Endothelial cell of umbilical vein (primary cell): Measurements from ENCODE around the gene C3. TPM values are rescaled to one million over a fixed set of nuclear protein-coding genes. Genes with fewer than 3 reads are reported as not detected.

Source experiments
- BruUV-seq: library from RNA; stranded (reverse); fragments of 400-500 nt; replicated peaks from 2 replicates; lab custom pipeline; 2021; lab: Mats Ljungman, UMichigan
- CTCF ChIA-PET: fragments of 300-600, 350-600 bp; sonication (Branson Sonifier 250); formaldehyde crosslinking; loops from one replicate; lab custom pipeline; 2021; ENCODE audit warnings: antibody characterized with exemption, inconsistent platforms; lab: Charles Lee
- POLR2A ChIA-PET: fragments of 300-600, 350-600 bp; sonication (Branson Sonifier 250); formaldehyde crosslinking; loops from one replicate; lab custom pipeline; 2021; ENCODE audit warnings: antibody characterized with exemption, inconsistent platforms; lab: Charles Lee
- DNase-seq: peaks from one replicate; pipeline ENCODE4 v3.0.0-alpha.2; 2011; ENCODE audit warnings: low read depth, low spot score
- FAIRE-seq: peaks from 2 replicates; lab custom pipeline; 2011; peaks lifted over from hg19 to GRCh38; lab: Jason Lieb, UNC
- H2AFZ ChIP-seq: 2 replicates; pipeline ENCODE4 v1.6.0; 2012; ENCODE audit warnings: low read depth, low read length, control low read depth, inconsistent platforms
- H3K27ac ChIP-seq: 2 replicates; pipeline ENCODE4 v1.5.1; 2011; ENCODE audit warnings: low read depth, mild to moderate bottlenecking, control low read depth, low read length, moderate library complexity; ENCODE audit not compliant: insufficient read depth
- H3K27me3 ChIP-seq, 2 experiments: 2 replicates each; pipeline versions ENCODE4 v1.6.0 to v1.6.1; 2011; ENCODE audit warnings: low read length in 2 of 2, mixed read lengths in 1 of 2; ENCODE audit not compliant: control insufficient read depth in 2 of 2, insufficient read depth in 2 of 2
- H3K36me3 ChIP-seq, 2 experiments: 2 replicates in 1 of 2; 3 replicates in 1 of 2; pipeline ENCODE4 v1.5.1; 2011; ENCODE audit warnings: low read length in 2 of 2, mild to moderate bottlenecking in 1 of 2, moderate library complexity in 1 of 2; ENCODE audit not compliant: control insufficient read depth in 2 of 2, insufficient read depth in 2 of 2; ENCODE audit errors: extremely low read depth in 1 of 2
- H3K4me1 ChIP-seq: 3 replicates; pipeline ENCODE4 v1.5.1; 2011; ENCODE audit warnings: mild to moderate bottlenecking, low read length; ENCODE audit not compliant: control insufficient read depth, insufficient read depth; ENCODE audit errors: extremely low read depth
- H3K4me2 ChIP-seq: 2 replicates; pipeline ENCODE4 v1.6.1; 2011; ENCODE audit warnings: low read length, control low read depth, mixed read lengths; ENCODE audit not compliant: insufficient read depth
- H3K4me3 ChIP-seq, 3 experiments: fragments of 200-600 bp in 1 of 3; sonication (generic), shearing (Covaris generic) in 1 of 3; replicated peaks in 1 of 3; 2 replicates each; pipeline ENCODE4 v1.5.1; 2011 to 2016; ENCODE audit warnings: control low read depth in 3 of 3, low read length in 3 of 3, mild to moderate bottlenecking in 2 of 3, inconsistent platforms in 1 of 3, low read depth in 1 of 3, moderate library complexity in 1 of 3; ENCODE audit not compliant: insufficient read depth in 1 of 3
- H3K79me2 ChIP-seq: 2 replicates; pipeline ENCODE4 v1.6.0; 2012; ENCODE audit warnings: low read length, inconsistent platforms; ENCODE audit not compliant: control insufficient read depth, insufficient read depth
- H3K9ac ChIP-seq: replicated peaks from 2 replicates; pipeline ENCODE3; 2011; ENCODE audit warnings: low read length, control low read depth; ENCODE audit not compliant: insufficient read depth; ENCODE audit errors: extremely low read depth
- H3K9me1 ChIP-seq: replicated peaks from 3 replicates; pipeline ENCODE4 v1.6.0; 2011; ENCODE audit warnings: mild to moderate bottlenecking, low read length; ENCODE audit not compliant: control insufficient read depth, insufficient read depth; ENCODE audit errors: extremely low read depth
- H3K9me3 ChIP-seq: replicated peaks from 2 replicates; pipeline ENCODE4 v1.5.1; 2012; ENCODE audit warnings: low read length, inconsistent platforms; ENCODE audit not compliant: control insufficient read depth, insufficient read depth
- H4K20me1 ChIP-seq: replicated peaks from 2 replicates; pipeline ENCODE3; 2011; ENCODE audit warnings: mild to moderate bottlenecking, low read length; ENCODE audit not compliant: control insufficient read depth, insufficient read depth; ENCODE audit errors: extremely low read depth
- CTCF ChIP-seq, 2 donors: IDR thresholded peaks; 1 replicate in 1 of 2; 2 replicates in 1 of 2; pipeline ENCODE4 v1.5.1; 2011; ENCODE audit warnings: low read length in 2 of 2, mild to moderate bottlenecking in 2 of 2, moderate library complexity in 2 of 2, control low read depth in 1 of 2, inconsistent platforms in 1 of 2, low read depth in 1 of 2; ENCODE audit not compliant: insufficient read depth in 1 of 2; ENCODE audit errors: extremely low read depth in 1 of 2
- EZH2 ChIP-seq: IDR thresholded peaks from 2 replicates; pipeline ENCODE4 v1.6.1; 2012; ENCODE audit warnings: borderline replicate concordance, low read depth, mild to moderate bottlenecking, moderate library complexity, low read length, inconsistent platforms; ENCODE audit not compliant: severe bottlenecking
- FOS ChIP-seq: IDR thresholded peaks from 2 replicates; pipeline ENCODE4 v1.6.1; 2011; ENCODE audit warnings: mild to moderate bottlenecking, low read length, moderate library complexity, borderline replicate concordance; ENCODE audit not compliant: insufficient read depth
- GATA2 ChIP-seq: IDR thresholded peaks from 2 replicates; pipeline ENCODE4 v1.7.0; 2011; ENCODE audit warnings: low read depth, mild to moderate bottlenecking, moderate library complexity, mixed read lengths, low read length; ENCODE audit not compliant: insufficient read length, insufficient read depth
- JUN ChIP-seq: IDR thresholded peaks from 2 replicates; pipeline ENCODE4 v1.6.1; 2011; ENCODE audit warnings: borderline replicate concordance, low read depth; ENCODE audit not compliant: insufficient read length, insufficient read depth
- MAX ChIP-seq: IDR thresholded peaks from 2 replicates; pipeline ENCODE4 v1.6.1; 2011; ENCODE audit not compliant: insufficient read depth, insufficient read length
- MYC ChIP-seq: IDR thresholded peaks from one replicate; pipeline ENCODE4 v1.6.1; 2011; ENCODE audit warnings: mild to moderate bottlenecking, low read depth, low read length
- POLR2A ChIP-seq: IDR thresholded peaks from 2 replicates; pipeline ENCODE4 v1.6.1; 2012; ENCODE audit warnings: low read depth, mild to moderate bottlenecking, control low read depth, low read length
- POLR2AphosphoS5 ChIP-seq: IDR thresholded peaks from 2 replicates; pipeline ENCODE4 v1.6.1; 2012; ENCODE audit warnings: low read depth, mild to moderate bottlenecking, control low read depth, low read length, moderate library complexity; ENCODE audit not compliant: insufficient read depth
- dilution Hi-C: fragments of 300-500 bp; cut with MboI; formaldehyde crosslinking; loops from one replicate; pipeline ENCODE4 v1.15.0; 2019; ENCODE audit warnings: low sequenced_read_pairs; ENCODE audit not compliant: extremely low pct_ligation_motif_present
- intact Hi-C: fragments of 100-400 bp; cut with micrococcal nuclease; formaldehyde crosslinking; loops from one replicate; pipeline ENCODE4 v1.10.0; 2022
- polyA plus RNA-seq, 4 experiments: library from polyadenylated mRNA; depleted of rRNA in 3 of 4; stranded (reverse) in 3 of 4; unstranded in 1 of 4; fragments of >200 nt; gene quantifications; 2 replicates each; pipeline versions ENCODE4 v1.2.1 to v1.2.3, GENCODE V29; 2011 to 2012; ENCODE audit warnings: missing spikeins in 1 of 4
- total RNA-seq: library from RNA; stranded (reverse); gene quantifications from 2 replicates; pipeline ENCODE4 v1.2.3, GENCODE V29; 2021

C3 gene
- total and polyA plus RNA-seq, 2 donors (not counting 3 experiments of a cell fraction or from before 2014, with no cell fraction given): 0.23 TPM; not detected in 1

- intact Hi-C loops (loop anchor here (5.0 to 10.0 kb wide), 5 partner anchors 63 to 367 kb away; partner anchors contain the start of genes ALKBH7, KHSRP, TNFSF14 and TNFSF9), dilution Hi-C loops (no loop called here)
- Histone ChIP-seq H3K4me2 (peak within 1 kb of the TSS; percentile 78), H3K27me3 (no peaks in the 10 kb centered on the region), H4K20me1 (no peaks in the 10 kb centered on the region), H3K27ac (peak within 1 kb of the TSS; percentile 61), H3K36me3 (peaks cover 0 to 11% of the 10 kb centered on the region in 2 experiments), H3K9me3 (no peaks in the 10 kb centered on the region), H3K4me3 (peak within 1 kb of the TSS; percentile 66 to 92 (median 80)), H3K4me1 (peaks cover 46% of the 10 kb centered on the region), H3K79me2 (peaks cover 33% of the 10 kb centered on the region), H3K9ac (peak within 1 kb of the TSS; percentile 60), H2AFZ (peak within 1 kb of the TSS; percentile 82), H3K9me1 (no peaks in the 10 kb centered on the region)
- ChIA-PET POLR2A (interaction anchor here (0.6 kb wide), 1 partner anchor 124 kb away, joined by 5 read pairs; no protein-coding TSS in a partner anchor), CTCF (interaction anchor here (1.0 to 6.2 kb wide), 4 partner anchors 11 to 123 kb away, joined by 4 to 179 read pairs (median 14); no protein-coding TSS in a partner anchor)
- DNase-seq: peak; percentile 66
- TF ChIP-seq JUN (no peak), GATA2 (no peak), MAX (no peak), POLR2AphosphoS5 (no peak), FOS (no peak), EZH2 (no peak), CTCF (IDR thresholded peaks at IDR 0.05; ENCODE audit: extremely low read depth in 1 of 2, insufficient read depth in 1 of 2, low read depth in 1 of 2, low read length in 2 of 2) (no peak), POLR2A (no peak), MYC (no peak)
- BruUV-seq: no TSS peak
- peak; percentile 80 for FAIRE-seq
Observed at GRCh38 chr19:6739390-6739882, 19.0 kb upstream of the C3 start, which contains the start of gene TRIP10. Gene TRIP10, plus strand, starts transcription at chr19:6739680. Its CDS starts 82 bp downstream, at chr19:6739762.
